GF-D8 (cell line): ENCODE data around the gene PQBP1.
A peak's percentile ranks its signal among the peaks of the same experiment; 100 is the strongest.

Experiments used
- DNase-seq: peaks from one replicate; lab custom pipeline; 2025; lab: John Stamatoyannopoulos, UW

PQBP1 gene

GRCh38 chrX:48902135-48902534 is 4.4 kb downstream of the PQBP1 start:
- DNase-seq, result no peak

- DNase-seq, result no peak
These were observed 5.0 kb downstream of the PQBP1 start for GRCh38 chrX:48902776-48903175.

DNA sequence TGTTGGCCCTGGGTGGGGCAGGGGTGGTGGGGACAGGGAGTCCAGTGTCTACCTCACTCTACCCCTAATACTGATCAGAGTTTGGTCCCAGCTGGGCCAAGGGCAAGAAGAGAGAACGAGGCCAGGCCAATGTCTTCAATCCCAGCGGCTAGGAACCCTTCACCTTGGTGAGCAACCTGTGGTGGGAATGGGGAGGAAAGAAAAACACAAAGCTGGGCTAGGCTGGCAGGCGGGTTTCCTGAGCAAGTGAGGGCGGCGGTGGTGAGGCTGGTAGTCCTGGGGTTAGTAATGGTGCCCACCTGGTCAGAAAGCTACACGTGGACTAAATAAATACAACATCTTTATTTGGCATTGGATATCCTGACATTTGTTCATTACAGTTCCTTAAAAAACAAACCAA is 5.6 kb downstream of the PQBP1 start:
- no peak for DNase-seq

DNA sequence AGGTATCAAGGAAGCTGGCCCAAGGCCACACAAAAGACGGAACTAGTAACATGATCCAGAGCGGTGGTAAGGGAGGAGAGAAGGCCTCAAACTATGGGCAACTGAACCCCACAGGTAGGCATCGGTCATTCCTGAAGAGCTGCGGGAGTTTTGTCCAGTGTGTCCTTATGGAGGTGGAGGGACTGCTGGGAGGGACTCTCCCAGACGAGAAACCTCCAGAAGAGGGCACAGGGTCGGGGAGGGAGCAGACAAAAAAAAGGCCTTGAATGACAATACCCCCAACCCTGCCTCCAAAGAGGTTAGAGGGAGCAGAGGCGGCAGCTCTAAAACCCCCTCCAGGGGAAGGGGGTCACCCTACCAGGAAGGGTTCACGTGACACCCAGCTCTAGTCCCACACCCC is 6.5 kb downstream of the PQBP1 start:
- no peak for DNase-seq

- no peak for DNase-seq
These were observed 6.9 kb downstream of the PQBP1 start for GRCh38 chrX:48904626-48905025.

DNA sequence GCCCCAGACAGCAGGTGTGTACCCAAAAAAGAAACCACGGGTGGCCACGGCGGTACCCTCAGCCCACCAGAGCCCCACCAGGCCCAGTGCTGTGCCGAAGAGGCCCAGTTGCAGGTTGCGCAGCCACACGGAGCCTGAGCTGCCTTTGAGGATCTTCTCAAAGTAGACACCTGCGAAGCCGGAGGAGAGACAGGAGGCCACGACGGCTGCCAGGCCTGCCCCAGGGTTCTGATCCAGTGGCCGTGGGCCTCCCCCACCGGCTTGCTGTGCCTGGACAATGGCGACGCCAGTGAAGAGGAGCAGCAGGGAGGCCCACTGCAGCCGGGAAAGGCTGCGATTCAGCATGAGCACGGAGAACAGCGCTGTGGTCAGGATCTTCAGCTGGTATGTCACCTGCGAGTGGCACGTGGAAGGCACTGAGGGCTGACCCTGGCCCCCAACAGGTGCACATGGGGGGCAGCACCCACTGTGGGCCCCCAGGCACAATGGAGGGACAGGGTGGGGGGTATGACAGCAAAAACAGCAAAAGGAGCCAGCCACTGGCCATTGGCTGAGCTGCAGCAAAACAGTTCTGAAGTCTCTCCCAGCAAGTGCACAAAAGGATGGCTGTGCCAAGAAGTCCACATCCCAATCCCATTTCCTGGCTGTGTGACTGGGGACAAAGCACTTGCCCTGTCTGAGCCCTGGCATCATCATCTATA is 7.5 kb downstream of the PQBP1 start:
- DNase-seq, result no peak

GRCh38 chrX:48908600-48908999 is 10.9 kb downstream of the PQBP1 start:
- DNase-seq, result no peak

GRCh38 chrX:48909703-48910294 is 12.1 kb downstream of the PQBP1 start:
- DNase-seq, result no peak

GRCh38 chrX:48910926-48911411 is 13.2 kb downstream of the PQBP1 start:
- DNase-seq, result peak; percentile 9

DNA sequence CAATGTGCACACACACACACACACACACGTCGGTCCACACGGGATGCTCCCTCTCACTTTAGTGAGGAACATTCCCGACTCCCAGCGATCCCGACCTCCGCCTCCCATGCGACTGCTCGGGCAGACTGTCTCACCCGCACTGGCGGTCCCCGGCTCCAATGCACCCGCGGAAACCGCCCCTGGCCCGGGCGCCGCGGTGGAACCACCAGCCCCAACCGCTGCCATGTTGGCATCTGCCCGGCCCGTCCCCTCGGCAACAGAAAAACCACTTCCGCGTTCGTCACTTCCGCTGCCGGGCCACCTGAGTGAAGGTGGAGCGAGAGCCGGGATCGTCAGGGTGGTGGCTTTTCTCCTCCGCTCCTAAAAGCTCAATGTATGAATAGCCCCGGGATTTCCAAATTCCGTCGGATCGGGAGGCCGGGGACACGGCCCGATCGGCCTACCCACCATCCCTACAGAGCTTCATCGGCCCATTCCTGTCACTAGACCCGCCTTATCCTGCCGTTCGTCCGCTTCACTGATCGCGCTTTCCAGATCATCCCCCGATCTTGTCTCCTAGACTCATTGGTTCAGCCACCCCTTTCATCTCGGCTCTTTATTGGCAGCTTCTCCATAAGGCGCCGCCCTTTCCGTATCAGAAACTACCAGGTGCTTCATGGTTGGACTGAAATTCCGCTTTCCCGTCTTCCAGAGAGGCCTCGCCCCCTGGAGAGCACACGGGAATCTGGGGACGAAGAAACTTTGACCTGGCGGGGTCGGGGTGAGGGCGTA is 13.9 kb downstream of the PQBP1 start, which contains the start of gene SLC35A2:
SLC35A2 (minus strand) TSS at position 235 of the 771 bp plus-strand sequence; CDS start at position 225, 10 bp downstream.
- DNase-seq, result peak; percentile 1

- DNase-seq, result no peak
These were observed 16.1 kb downstream of the PQBP1 start for GRCh38 chrX:48913605-48914366.

DNA sequence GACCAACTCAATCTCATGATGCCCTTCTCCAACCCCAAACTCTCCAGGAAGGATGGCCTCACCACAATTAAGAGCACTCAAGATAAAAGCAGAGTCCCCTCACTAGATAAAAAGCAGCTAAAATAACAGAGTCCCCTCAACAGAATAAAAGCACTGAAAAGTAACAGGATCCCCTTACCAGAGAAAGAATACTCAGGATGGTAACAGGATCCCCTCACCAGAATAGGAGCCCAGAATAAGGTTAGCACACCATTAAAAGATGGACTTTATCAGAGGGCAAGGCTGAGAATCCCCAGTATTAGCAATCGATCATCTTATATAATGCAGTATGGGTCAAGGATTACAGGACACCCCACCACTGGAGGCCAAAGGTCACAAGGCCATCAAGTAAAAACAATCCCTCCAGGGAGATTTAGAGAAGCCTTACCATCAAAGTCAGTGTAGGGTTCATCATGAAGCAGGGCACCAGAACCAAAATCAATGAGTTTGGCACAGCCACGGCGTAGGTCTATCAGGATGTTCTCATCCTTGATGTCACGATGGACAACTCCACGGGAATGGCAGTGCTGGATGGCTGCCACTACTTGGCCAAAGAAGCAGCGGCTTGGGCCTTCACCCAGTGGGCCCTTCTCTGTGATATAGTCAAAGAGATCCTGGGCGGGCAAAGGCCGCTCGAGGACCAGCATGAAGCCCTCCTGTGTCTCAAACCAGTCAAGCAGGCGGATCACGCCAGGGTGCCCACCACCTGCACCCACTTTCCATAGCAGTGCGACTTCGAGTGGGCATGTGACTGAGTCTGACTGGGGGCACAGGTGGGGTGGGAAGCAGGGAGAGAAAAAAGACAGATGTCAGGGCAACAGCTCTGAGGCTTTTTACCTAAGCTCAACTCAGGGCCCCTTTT is 17.1 kb downstream of the PQBP1 start:
- no peak for DNase-seq

DNA sequence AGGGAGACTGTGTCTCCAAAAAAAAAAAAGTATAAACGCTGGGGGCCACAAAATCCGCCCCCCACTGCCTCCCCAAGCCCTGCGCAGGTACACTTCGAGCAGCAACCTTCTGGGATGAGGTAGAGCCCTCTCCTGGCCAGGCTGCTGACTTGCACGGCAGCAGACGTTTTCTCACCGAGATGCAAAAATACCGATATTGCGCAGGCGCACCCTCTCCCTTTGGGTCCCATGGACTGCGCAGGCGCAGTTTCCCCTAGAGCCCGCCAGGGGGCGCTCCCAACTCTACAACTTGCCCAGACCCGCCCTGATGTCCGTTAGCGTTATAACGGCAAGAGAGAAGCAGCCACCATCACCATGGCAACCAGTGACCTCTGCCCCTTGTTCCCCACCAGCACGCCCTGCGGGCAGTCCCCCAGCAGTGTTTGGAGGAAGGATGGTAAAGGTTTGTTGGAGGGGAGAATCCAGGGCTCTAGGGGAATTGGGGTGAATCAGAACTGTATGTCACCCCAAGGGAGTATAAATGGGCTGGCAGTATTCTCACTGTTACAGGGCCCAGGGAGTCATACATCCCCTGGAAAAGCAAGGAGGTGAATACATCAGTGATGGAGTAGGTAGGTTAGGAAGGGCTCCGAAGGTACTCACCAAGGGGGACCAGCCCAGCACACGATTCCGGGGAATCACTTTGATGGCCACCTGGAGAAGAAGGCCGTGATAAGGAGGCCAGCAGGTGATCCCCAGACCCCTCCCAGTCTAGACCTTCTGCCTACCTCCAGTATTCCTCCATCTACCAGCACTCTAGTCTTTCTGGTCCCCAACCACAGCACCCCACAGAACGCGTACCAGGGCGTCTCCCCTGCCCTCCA is 19.6 kb downstream of the PQBP1 start:
- DNase-seq, result peak; percentile 68

- no peak for DNase-seq
These were observed 20.5 kb downstream of the PQBP1 start for GRCh38 chrX:48918301-48918642.

DNA sequence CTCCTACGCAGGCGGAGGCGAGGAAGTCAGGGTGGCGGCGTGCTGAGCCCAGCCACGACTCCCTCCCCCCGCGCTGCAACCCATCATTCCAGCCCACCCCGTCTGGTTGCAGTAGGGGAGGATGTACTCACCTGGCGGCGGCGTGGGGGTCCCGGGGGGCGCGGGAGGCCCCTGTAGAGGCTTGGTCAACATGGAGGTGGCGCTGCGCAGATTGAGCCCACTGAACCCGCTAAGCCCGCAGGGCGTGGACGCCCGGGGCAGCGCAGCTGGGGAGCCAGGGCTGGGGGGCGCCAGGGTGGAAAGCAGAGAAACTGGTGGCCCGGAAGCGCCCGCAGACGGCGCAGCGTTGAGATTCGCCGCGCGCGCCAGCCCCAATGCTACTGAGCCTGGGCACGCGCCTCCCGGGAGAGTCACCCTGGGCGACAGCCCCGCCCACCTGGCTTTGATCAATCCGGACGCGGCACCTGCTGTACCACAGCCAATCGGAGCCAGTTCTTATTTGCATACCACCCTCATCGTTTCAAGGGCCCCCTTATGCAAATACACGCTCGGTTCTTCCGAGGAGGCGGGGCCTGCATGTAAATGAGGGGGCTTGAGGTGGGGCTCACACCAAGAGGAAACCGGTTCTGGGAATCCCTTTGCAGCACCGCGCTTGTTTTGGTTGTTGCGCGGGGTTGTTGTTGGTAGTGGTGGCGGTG is 21.1 kb downstream of the PQBP1 start, which contains the start of gene PIM2:
PIM2 (minus strand) TSS at position 382 of the 698 bp plus-strand sequence; CDS start at position 192, 190 bp downstream.
- DNase-seq, result peak; percentile 83

DNA sequence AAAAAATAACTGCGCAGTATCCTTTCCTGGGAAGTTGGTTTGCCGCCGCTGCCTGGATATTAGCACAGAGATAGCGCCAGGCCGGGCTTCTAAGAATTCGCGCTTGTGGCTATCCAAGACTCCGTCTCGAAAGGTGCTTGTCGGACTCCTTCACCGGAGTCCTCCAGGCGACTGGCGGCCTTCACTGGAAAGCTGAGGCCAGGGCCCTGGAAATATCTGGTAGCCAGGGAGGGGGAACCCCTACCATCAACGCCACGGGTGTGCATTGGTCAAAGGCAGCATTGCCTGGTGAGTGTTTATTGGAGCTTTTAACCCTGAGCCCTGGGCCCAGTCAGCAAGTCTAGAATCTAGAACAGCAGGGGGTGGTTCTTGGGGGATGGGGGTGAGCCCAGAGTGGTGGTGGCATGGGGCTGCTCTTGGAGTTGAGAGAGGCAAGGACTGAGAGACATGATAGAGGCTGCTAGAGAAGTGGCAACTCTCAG is 21.7 kb downstream of the PQBP1 start:
- no peak for DNase-seq

- no peak for DNase-seq
These were observed 22.4 kb downstream of the PQBP1 start for GRCh38 chrX:48919947-48920717.

- no peak for DNase-seq
These were observed 23.0 kb downstream of the PQBP1 start for GRCh38 chrX:48920718-48921104.
